Thyroid gland (tissue), 4 donors: ENCODE results near the gene CD82. TPM values are rescaled to one million over a fixed set of nuclear protein-coding genes. Genes with fewer than 3 reads are reported as not detected.

Experiments used
- DNase-seq, 2 donors: peaks; one replicate each; pipeline ENCODE4 v3.0.0-alpha.2; 2019
- H3K27ac ChIP-seq, 3 donors: fragments of 200-600 bp; sonication (generic); 1 replicate in 2 of 3; 2 replicates in 1 of 3; pipeline ENCODE4 v1.5.1; 2016 to 2019; ENCODE audit warnings: mild to moderate bottlenecking in 1 of 3, moderate library complexity in 1 of 3
- H3K27me3 ChIP-seq: fragments of 200-600 bp; sonication (generic); one replicate; pipeline ENCODE4 v1.5.1; 2019
- H3K36me3 ChIP-seq, 2 donors: fragments of 200-600 bp; sonication (generic); one replicate each; pipeline ENCODE4 v1.5.1; 2016 to 2019
- H3K4me1 ChIP-seq, 2 donors: fragments of 200-600 bp; sonication (generic); one replicate each; pipeline ENCODE4 v1.5.1; 2017 to 2019
- H3K4me3 ChIP-seq, 3 donors: fragments of 200-600 bp; sonication (generic); replicated peaks in 1 of 3; 1 replicate in 2 of 3; 2 replicates in 1 of 3; pipeline ENCODE4 v1.5.1; 2016; ENCODE audit warnings: mild to moderate bottlenecking in 1 of 3
- H3K9me3 ChIP-seq: fragments of 200-600 bp; sonication (generic); one replicate; pipeline ENCODE4 v1.5.1; 2017
- POLR2A ChIP-seq, 2 donors: fragments of 450-650 bp; IDR thresholded peaks; one replicate each; pipeline ENCODE4 v1.6.1; 2017; ENCODE audit warnings: antibody characterized with exemption in 2 of 2, mild to moderate bottlenecking in 2 of 2, moderate library complexity in 1 of 2
- WGBS, 2 donors: methylation state at CpG; one replicate each; pipeline ENCODE4 v1.1.5; 2017; 5-methylcytosine and 5-hydroxymethylcytosine counted together
- intact Hi-C: fragments of 100-400 bp; cut with DNase I; formaldehyde crosslinking; loops from one replicate; pipeline ENCODE4 v1.15.1; 2023
- total RNA-seq, 4 donors: library from RNA; depleted of rRNA; stranded (reverse); fragments of >200 nt; gene quantifications; one replicate each; pipeline ENCODE4 v1.2.3, GENCODE V29; 2016
- TF ChIP-seq, protein P1 (sequence below), 6 experiments: fragments of 200-600 bp in 3 of 6; fragments of 450-650 bp in 3 of 6; sonication (generic) in 3 of 6; IDR thresholded peaks; one replicate each; pipeline ENCODE4 v1.5.1; 2016 to 2019; ENCODE audit warnings: antibody characterized with exemption in 6 of 6, mild to moderate bottlenecking in 2 of 6, inconsistent platforms in 1 of 6, moderate library complexity in 1 of 6

CD82 gene
- total RNA-seq, 4 donors from 2014 or later: 11.8 to 24.0 (median 18.7) TPM

DNA sequence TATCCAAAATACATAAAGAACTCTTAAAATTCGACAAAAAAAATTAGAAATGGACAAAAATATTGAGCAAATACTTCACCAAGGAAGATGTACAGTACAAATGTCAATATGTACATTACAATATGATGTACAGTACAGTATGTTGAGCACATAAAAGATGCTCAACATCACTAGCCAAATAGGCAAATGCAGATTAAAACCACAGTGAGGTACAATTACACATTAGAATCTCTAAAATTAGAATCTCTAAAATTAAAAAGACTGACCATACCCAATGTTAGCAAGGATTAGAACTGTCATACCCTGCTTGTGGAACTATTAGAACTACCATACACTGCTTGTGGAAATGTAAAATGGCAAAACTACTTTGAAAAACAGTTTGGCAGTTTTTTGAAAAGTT lies 82.6 kb downstream of the CD82 start:
- H3K4me1 ChIP-seq: no peaks in the 10 kb centered on the region
- H3K36me3 ChIP-seq: no peaks in the 10 kb centered on the region
- TF ChIP-seq, protein P1, sequence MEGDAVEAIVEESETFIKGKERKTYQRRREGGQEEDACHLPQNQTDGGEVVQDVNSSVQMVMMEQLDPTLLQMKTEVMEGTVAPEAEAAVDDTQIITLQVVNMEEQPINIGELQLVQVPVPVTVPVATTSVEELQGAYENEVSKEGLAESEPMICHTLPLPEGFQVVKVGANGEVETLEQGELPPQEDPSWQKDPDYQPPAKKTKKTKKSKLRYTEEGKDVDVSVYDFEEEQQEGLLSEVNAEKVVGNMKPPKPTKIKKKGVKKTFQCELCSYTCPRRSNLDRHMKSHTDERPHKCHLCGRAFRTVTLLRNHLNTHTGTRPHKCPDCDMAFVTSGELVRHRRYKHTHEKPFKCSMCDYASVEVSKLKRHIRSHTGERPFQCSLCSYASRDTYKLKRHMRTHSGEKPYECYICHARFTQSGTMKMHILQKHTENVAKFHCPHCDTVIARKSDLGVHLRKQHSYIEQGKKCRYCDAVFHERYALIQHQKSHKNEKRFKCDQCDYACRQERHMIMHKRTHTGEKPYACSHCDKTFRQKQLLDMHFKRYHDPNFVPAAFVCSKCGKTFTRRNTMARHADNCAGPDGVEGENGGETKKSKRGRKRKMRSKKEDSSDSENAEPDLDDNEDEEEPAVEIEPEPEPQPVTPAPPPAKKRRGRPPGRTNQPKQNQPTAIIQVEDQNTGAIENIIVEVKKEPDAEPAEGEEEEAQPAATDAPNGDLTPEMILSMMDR (IDR thresholded peaks at IDR 0.05): no peak
- TF ChIP-seq POLR2A (IDR thresholded peaks at IDR 0.05): no peak
- no peak for DNase-seq
- H3K27me3 ChIP-seq: no peaks in the 10 kb centered on the region
- WGBS, 2 donors: 79 to 82% methylated on average over 1 of the region's 1 CpG
- no peak overlapping the region for H3K4me3 ChIP-seq
- H3K9me3 ChIP-seq: no peaks in the 10 kb centered on the region
- intact Hi-C loops: no loop called here
- H3K27ac ChIP-seq: no peak overlapping the region

DNA sequence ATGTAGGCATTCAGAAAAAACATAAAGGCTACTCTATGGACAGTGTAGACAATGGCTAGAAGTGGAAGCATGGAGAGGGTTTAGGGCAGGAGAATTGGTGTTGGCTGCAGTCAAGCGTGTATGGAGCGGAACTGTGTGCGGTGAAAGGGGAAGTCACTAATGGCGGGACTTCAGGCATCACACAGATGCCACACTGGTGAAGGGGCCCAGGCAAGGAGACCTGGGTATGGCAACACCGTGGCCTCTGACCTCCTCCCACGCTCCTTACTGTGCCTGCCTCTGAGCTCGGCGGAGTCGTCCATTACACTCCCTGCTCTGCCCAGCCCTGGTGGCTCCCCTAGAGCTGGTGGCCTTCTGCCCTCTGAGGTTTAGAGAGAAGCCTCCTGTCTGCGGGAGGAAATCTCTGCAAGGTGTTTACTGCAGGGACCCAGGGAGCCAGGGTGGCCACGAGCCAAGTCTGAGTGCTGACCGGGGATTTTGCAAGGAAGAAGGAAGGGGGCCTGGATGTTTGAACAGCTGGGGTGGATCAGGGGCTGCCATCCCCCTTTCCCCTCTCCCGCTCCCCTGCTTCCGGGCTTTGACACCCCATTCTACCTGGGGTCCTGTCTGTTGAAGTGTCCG lies 86.2 kb downstream of the CD82 start:
- no peak for DNase-seq
- Histone ChIP-seq H3K27me3 (no peaks in the 10 kb centered on the region), H3K9me3 (no peaks in the 10 kb centered on the region), H3K4me3 (no peak overlapping the region), H3K36me3 (no peaks in the 10 kb centered on the region), H3K4me1 (no peaks in the 10 kb centered on the region), H3K27ac (no peak overlapping the region)
- intact Hi-C loops: no loop called here
- TF ChIP-seq, protein P1 (IDR thresholded peaks at IDR 0.05): no peak
- TF ChIP-seq POLR2A (IDR thresholded peaks at IDR 0.05): no peak
- WGBS, 2 donors: 54 to 64% methylated on average over 13 to 15 of the region's 15 CpGs

DNA sequence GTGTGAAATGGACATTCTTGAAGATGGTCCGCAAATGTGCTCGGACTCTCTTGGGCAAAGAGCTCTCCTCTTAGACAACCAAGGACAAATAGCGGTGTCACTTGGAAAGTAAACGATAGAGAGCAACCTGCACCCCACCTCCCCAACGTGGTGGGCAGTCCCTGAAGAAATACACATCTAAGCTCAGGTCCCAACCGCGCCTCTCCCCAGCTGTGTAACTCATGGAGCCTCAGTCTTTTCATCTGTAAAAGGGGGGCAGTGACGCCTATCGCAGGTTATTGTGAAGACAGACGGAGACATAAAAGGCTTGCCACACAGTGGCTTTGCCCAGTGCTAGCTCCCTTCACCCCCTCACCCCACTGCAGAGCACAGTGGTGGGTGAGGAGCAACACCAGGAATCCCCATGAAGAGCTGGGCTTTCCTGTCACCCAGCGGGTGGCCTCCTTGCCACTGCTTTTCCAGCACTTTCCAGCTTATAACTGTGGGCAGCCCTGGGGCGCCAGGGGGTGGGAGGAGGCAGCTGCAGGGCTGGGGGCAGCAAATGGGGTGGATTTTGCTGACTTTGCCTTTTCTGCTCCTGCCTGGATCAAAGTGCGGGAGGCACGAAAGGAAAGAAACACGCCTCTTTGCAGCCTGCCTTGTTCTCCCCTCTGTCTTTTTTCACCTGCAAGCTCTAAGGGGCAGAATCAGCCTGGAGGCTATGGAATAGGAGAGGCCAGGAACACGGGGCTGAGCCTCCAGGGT lies 87.6 kb downstream of the CD82 start:
- no peaks in the 10 kb centered on the region for H3K9me3 ChIP-seq
- H3K4me3 ChIP-seq: no peak overlapping the region
- no peaks in the 10 kb centered on the region for H3K36me3 ChIP-seq
- TF ChIP-seq, protein P1 (IDR thresholded peaks at IDR 0.05): no peak
- TF ChIP-seq POLR2A (IDR thresholded peaks at IDR 0.05): no peak
- DNase-seq: no peak
- 82 to 93% methylated on average over 15 to 16 of the region's 16 CpGs for WGBS, 2 donors
- no peak overlapping the region for H3K27ac ChIP-seq
- no peaks in the 10 kb centered on the region for H3K27me3 ChIP-seq
- intact Hi-C loops: no loop called here
- H3K4me1 ChIP-seq: no peaks in the 10 kb centered on the region

DNA sequence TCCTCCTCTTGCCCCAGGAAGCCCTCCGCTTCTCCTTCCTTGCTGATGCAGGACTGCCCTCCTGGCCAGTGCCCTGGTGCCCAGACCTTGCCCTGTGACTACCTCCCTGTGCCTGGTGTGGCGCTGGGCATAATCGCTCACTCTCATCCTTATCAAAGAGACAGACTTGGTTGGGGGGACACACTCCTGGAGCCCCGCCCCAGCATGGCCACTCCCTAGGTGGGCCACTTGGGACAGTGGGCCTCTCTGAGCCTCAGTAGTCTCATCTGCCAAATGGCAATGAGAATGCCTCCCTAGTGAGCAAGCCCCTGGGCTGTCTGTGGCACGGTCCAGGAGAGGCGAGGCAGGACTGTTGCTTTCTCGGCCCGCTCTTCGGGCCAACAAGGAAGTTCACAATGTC lies 88.6 kb downstream of the CD82 start:
- H3K4me3 ChIP-seq: no peak overlapping the region
- TF ChIP-seq, protein P1 (IDR thresholded peaks at IDR 0.05): no peak
- TF ChIP-seq POLR2A (IDR thresholded peaks at IDR 0.05): no peak
- no peak for DNase-seq
- H3K4me1 ChIP-seq: no peaks in the 10 kb centered on the region
- WGBS, 2 donors: 98 to 100% methylated on average over 8 of the region's 9 CpGs
- no peaks in the 10 kb centered on the region for H3K36me3 ChIP-seq
- H3K27ac ChIP-seq: no peak overlapping the region
- no peaks in the 10 kb centered on the region for H3K9me3 ChIP-seq
- intact Hi-C loops: no loop called here
- H3K27me3 ChIP-seq: no peaks in the 10 kb centered on the region

DNA sequence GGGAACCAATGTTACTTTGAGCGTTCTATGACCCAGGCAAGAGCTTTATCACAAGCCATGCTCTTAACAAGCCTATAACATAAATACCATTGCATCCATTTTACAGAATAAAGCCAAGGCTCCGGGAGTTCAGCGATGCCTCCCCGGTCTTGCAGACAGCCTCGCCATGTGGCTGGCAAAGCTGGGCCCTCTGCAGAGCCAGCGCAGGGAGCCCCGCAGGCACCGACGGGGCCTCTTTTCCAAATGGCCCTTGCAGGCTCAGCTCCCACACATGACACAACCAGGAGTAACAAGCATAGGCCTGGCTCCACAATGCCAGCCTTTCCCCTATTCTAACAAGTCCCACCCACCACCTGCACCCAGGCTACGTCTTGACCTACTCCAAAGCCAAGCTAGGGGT lies 89.1 kb downstream of the CD82 start:
- no peaks in the 10 kb centered on the region for H3K36me3 ChIP-seq
- no peak overlapping the region for H3K4me3 ChIP-seq
- intact Hi-C loops: no loop called here
- WGBS, 2 donors: 89 to 98% methylated on average over 10 of the region's 10 CpGs
- no peaks in the 10 kb centered on the region for H3K27me3 ChIP-seq
- no peak overlapping the region for H3K27ac ChIP-seq
- no peaks in the 10 kb centered on the region for H3K9me3 ChIP-seq
- no peak for DNase-seq
- no peaks in the 10 kb centered on the region for H3K4me1 ChIP-seq
- TF ChIP-seq, protein P1 (IDR thresholded peaks at IDR 0.05): no peak
- TF ChIP-seq POLR2A (IDR thresholded peaks at IDR 0.05): no peak
